Suppressor macrophage treated with lipopolysaccharide for 4 hours (primary cell): ENCODE measurements around the gene PKIB.

ENCODE experiments used
- DNase-seq: peaks from one replicate; pipeline ENCODE4 v3.0.0-alpha.2; 2020

PKIB gene

DNA sequence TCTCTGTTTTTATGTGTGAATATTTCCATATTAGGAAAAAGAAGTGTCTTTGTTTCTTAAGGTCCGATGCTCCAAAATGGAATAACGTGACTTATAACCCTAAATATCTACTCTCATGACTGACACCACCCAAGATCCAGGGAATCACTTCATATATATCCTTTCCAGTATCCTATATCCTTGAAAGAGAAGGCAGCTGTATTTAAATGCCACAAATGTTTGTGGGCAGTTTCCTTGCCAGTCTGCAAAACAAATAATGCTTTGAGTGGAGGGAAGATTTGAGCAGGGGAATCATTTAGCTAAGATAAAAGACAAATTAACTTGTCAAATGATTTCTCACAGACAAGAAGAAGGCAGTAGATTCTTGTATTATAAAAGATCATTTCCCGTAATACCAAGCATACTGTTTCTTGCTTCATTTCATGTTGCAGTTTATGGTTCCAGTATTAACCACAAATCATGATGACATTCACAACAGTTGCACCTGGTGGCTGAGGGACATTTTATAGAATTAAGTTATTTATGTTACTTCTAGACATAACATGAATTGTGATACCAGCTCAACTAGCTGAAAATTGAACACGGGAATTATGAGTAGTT, 139.3 kb downstream of the PKIB start:
- no peak for DNase-seq

DNA sequence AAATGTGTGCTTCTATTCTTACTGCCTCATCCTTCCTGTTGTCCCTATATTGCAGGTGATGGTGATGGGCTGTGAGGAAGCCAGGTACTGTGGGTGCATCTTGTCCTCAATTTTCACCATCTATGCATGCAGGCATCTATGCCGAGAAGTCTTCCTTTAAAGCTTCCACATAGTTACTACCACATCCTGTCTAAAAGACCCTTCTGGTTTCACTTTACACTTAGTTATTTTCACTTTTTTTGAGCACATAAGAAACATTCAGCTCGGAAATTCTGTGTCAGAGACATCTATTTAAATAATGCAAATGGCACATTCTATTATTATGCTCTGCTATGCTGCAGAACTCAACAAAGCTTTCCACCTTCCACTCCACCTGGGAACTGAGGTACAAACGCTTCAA, 141.1 kb downstream of the PKIB start:
- DNase-seq = no peak

DNA sequence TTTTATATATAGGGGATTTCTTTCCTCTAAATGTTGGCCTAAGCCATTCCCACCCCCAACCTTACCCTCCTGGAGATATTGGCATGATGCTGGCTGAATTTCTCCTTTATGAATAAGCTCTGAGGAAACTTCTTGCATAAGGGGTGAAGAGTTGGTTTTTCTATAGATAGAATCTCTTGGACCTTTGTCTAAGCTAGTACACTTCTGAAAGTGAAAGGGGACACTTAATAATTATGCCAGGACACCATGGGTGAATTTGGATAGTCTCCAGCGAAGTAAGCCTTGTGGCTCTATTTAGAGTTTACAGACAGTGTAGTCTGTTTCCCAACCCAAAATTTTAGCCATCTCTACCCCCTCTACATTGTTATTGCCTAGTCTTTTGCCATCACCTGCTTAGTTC, 142.3 kb downstream of the PKIB start:
- DNase-seq = peak; percentile 29

DNA sequence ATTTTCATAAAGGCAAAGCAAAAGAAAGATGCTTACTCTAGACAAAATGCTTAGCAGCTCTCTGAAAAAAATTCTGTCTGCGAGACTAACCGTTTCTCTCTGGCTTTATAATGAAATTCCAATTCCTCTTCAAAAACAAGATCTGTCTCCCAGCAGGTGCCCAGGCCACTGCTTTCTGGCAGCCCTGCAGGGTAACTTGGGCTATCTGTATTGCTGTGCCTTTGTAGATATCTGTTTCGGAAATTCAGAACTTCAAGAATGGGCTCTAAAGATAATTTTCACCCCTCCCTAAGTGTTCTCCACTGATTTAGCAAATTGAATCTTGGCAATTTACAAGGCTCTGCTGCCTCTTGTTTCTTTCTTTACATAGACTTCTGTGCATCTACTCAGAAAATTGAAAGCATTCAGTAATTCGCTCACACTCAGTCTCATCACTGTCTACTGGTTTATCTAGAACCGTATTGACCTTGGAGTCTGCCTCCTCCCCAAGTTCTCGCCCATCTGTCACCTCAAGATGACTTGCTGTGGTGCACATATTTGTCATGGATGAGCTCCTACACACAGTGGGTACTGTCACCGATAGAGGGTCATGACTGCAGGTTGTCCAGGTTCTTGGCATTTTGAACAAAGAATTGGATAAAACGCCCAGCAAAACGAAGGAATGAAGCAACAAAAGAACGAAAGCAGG, 142.9 kb downstream of the PKIB start:
- no peak for DNase-seq

DNA sequence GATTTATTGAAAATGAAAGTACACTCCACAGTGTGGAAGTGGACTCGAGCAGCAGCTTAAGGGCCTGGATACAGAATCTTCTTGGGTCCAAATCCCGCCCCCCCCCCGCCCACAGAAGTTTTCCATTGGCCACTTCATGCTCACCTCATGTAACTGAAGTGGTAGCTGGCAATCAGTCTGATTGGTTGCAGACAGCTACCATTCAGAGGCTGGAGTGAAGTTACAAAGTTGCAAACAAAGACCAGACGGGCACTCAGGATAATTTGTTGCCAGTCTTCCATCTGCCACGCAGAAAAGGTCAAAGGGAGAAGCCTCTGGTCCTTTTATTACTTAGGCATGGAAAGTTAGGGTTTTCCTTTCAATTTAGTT, 143.5 kb downstream of the PKIB start:
- DNase-seq = no peak

DNA sequence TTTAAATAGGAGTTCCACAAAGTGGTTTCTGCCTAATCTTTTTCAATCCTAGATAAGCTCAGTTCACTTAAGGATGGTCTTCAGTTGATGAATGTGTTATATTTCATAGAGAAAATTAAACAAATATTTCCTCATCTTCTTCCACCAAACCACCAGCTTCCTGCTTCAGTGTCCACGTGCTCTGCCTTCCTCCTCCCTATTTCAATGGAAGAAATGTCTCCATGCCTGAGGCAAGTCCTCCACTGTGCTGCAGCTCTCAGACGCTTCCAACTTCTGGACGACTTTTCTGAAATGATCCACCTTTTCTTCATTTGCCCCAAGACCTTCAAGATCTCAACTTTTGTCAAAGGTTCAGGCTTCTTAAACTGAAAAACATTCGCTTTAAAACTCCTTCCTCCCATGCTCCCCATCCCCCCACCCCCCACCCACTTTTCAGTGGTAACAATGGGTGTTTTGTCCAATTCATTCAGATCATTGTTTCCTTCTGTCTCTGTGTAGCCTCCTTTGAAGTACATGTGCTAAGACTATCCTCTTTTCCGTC, 144.1 kb downstream of the PKIB start:
- DNase-seq = no peak

DNA sequence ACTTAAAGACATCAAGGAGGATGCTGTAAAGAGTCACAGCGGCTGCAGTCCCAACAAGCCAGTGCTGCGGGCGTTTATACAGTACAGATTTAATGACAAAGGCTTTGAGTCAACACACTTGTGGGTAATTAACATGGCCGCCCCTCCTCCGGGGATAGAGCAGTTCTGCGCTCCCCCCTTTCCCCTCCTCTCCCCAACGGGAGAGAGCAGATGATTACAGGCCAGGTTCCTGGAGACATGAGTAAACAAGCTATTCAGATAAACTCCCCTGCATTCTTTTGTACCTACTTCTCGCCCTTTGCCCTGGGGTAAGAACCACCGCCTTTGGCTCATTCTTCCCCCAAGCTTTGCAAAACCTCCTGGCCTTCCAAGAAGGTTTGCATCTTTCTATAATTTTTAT, 145.7 kb downstream of the PKIB start:
- DNase-seq = no peak

DNA sequence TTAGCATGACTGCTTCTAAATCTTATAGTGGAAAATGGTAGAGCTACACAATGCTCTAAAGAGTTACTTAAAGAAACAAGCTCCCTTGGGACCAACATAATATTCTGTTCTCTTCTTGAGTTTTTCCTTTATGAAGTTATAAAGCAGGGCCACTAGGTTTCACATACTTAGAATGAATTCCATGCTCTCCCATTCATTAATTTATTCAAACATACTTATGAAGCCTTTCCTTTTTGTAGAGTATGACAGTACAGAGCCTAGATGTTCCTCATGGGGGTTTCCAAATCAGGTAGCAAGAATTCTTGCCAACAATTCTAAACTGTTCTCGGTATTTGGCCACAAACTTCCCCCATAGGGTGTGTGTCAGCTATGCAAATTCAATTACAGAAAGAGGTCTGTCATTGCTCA, 148.7 kb downstream of the PKIB start:
- DNase-seq = peak; percentile 85

DNA sequence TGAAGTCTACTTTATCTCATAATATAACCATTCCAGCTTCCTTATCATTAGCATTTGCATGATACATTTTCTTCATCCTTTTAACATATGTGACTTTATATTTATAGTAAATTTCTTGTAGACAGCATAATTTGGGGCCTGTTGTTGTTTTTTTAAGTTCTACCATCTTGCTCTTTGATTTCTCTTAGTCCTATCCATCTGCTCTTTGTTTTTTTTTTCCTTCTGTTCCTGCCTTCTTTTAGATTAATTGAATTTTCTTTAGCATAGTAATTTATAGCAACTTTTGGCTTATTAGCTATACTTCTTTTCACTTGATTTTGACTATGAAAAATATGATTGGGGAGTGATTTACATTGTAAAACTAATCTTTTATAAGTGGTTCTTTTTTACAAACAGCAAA, 150.1 kb downstream of the PKIB start:
- DNase-seq = no peak

DNA sequence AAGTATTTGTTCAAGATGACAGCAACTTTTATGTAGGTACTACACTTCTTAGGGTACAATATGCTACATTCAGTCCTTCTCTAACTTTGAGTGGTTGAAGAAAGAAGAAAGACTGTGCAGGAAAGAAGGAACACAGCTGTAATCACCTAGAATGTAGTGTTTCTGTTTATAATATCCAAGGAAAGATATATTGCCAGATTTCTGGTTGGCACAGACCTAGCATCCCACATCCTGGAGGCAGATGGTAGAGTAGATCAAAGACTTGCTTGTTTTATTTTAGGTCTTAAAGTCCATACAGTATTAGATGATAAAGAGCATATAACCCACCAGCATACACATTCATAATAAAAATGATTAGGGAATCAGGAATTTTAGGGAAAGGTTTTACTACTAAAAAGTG, 156.1 kb downstream of the PKIB start:
- DNase-seq = no peak

DNA sequence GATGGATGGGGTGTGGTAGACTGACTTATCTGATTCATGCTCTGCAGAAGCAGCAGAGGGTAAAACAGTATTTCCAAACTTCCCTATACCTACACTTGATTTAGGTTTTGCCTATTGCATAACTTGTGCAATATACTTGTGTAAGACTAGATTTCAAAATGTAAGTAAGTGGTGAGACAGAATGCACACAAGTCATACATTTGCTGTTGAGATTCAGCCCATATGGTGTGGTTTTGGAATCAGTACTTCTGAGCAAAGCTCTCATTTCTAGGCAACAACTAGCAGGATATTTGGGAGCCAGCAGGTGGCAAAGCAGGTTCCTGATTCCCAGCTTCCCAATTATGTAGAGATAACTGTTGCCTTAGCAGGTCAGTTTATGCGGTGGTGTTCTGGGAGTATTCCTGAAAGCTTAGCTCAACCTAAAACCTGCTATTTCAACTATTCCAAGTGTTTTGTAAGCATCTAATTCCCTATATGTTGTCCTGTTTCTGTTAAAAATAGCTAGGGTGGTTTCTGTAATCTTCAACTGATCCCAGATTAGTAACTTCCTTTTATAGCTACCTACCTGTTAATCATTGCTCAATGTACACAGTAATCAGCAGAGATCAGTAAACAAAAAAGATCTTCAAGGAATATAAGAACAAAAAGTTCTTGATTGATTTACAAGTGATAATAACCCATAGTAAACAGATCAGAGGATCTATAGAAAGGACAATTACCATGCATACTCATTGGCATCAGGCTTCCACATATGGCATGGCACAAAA, 160.8 kb downstream of the PKIB start:
- DNase-seq = peak; percentile 81

DNA sequence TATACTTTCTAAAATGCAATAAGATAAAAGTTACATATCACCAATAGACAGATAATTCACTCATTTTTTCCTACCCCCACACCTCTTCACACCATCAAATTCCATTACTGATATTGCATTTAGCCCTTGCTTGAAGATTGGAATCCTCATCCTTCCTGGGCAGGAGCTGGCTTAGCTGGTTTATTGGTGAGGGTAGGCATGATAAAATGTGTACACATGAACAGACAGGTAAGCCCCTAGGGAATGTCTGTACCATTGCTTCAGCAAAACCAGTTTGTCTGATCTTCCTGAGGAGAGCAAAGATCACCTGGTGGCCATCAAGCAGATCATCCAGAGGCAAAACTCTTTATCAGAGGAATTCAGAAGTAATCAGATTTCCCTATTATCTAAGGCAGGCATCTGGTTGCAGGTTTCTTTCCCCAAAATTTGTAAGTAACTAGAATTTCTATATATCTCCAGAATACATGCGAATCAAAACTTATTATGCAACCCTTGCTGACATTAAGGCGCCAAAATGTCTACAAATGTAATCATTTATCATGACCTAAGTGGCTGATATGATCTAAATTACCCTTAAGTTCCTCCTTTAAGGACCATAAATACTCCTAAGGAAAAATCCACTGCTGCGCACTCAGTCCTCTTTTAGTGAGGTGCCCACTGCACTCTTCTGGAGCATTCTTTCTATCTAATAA, 162.7 kb downstream of the PKIB start:
- DNase-seq = no peak
